Measurements from ENCODE around the gene LEPR. TPM values are rescaled to one million over a fixed set of nuclear protein-coding genes. Genes with fewer than 3 reads are reported as not detected.

Gene LEPR
- total RNA-seq (2014; rRNA removed; shearing (Covaris generic)) (10.6 and 11.0 TPM in 2 replicates), polyA plus RNA-seq (2016; fragmentation: Nextera tagmentation; extraction: Ambion mirVana) (8.7 TPM in 2 replicates)

- 0 out of 2 replicates have a peak, but pooled peaks cover 3% of the 10 kb centered on the region for H3K36me3 ChIP-seq (ENCODE audit: low read depth)
- H3K79me2 ChIP-seq (ENCODE audit: insufficient read depth), result peaks cover 34% of the 10 kb centered on the region
- H3K27me3 ChIP-seq (replicated peaks; ENCODE audit: insufficient read depth), result no peaks in the 10 kb centered on the region
- H2AFZ ChIP-seq, result peak within 1 kb of the TSS; percentile 99
- H3F3A ChIP-seq (ENCODE audit: insufficient read depth), result peaks cover 61% of the 10 kb centered on the region
- peak within 1 kb of the TSS; percentile 89 for H3K4me3 ChIP-seq
- H3K9ac ChIP-seq, result peak within 1 kb of the TSS; percentile 91
- peak within 1 kb of the TSS; percentile 87 for H3K27ac ChIP-seq
- H3K4me2 ChIP-seq (ENCODE audit: unreplicated experiment), result peak within 1 kb of the TSS; percentile 92
- in situ Hi-C loops (cut with MboI), result no loop called here
- H4K20me1 ChIP-seq (ENCODE audit: insufficient read depth), result no peaks in the 10 kb centered on the region
- peak; percentile 65 for DNase-seq
- WGBS, 2 experiments (ENCODE audit: low coverage in 1 of 2, low lambda C conversion rate in 2 of 2, missing lambda C conversion rate in 2 of 2), result 1 to 3% methylated on average over 39 to 58 of the region's 60 CpGs
- no peaks in the 10 kb centered on the region for H3K9me3 ChIP-seq (ENCODE audit: low read depth)
- H3K4me1 ChIP-seq (ENCODE audit: insufficient read depth), result peaks cover 41% of the 10 kb centered on the region
- TF ChIP-seq EZH2 (IDR thresholded peaks at IDR 0.05; ENCODE audit: insufficient read depth, poor library complexity, severe bottlenecking) (no peak), EZH2phosphoT487 (IDR thresholded peaks at IDR 0.05; ENCODE audit: insufficient read depth, low read depth) (no peak)
- no peaks in the 10 kb centered on the region for H3K9me2 ChIP-seq (ENCODE audit: insufficient read depth)
Measured at GRCh38 chr1:65420590-65421350, at the start of gene LEPR, which contains the start of gene LEPROT. Gene LEPR (plus strand): TSS chr1:65420668. CDS start chr1:65565566, 144,898 bp downstream. Gene LEPROT (plus strand): TSS chr1:65420668. CDS start chr1:65420725, 57 bp downstream.

DNA sequence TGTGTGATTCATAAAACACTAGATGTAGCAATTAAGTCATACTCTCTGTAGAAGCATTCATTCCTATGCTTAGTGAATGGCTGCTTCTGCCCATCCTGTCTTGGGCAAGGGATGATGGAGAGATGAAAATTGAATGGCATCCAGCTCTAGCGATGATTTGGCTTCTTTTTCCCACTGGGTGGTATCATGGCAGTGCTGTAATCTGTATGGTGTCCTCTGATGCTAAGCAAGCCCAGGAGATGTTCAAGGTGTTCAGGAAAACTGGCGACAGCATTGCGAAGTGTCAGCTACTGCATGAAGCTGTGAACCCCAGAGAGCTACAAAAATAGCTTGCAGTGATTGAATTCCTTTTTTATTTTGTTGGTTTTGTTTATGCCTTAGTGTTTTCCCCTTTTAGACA, 48.9 kb upstream of the LEPR start:
- Histone ChIP-seq H3K4me3 (no peak overlapping the region), H3K4me2 (ENCODE audit: unreplicated experiment) (no peak overlapping the region), H2AFZ (no peak overlapping the region), H3K9ac (no peak overlapping the region), H3F3A (ENCODE audit: insufficient read depth) (no peaks in the 10 kb centered on the region), H3K27me3 (replicated peaks; ENCODE audit: insufficient read depth) (no peaks in the 10 kb centered on the region), H3K27ac (no peak overlapping the region), H3K36me3 (ENCODE audit: low read depth) (no peaks in the 10 kb centered on the region), H3K4me1 (ENCODE audit: insufficient read depth) (peaks cover 8% of the 10 kb centered on the region; the same call in 1 of the 2 replicates), H3K79me2 (ENCODE audit: insufficient read depth) (no peaks in the 10 kb centered on the region), H3K9me2 (ENCODE audit: insufficient read depth) (no peaks in the 10 kb centered on the region), H4K20me1 (ENCODE audit: insufficient read depth) (no peaks in the 10 kb centered on the region), H3K9me3 (ENCODE audit: low read depth) (no peaks in the 10 kb centered on the region)
- in situ Hi-C loops (cut with MboI), result no loop called here
- WGBS, 2 experiments (ENCODE audit: low coverage in 1 of 2, low lambda C conversion rate in 2 of 2, missing lambda C conversion rate in 2 of 2), result 61 to 67% methylated on average over 3 of the region's 3 CpGs
- no peak for DNase-seq
- TF ChIP-seq EZH2phosphoT487 (IDR thresholded peaks at IDR 0.05; ENCODE audit: insufficient read depth, low read depth) (no peak), EZH2 (IDR thresholded peaks at IDR 0.05; ENCODE audit: insufficient read depth, poor library complexity, severe bottlenecking) (no peak)

DNA sequence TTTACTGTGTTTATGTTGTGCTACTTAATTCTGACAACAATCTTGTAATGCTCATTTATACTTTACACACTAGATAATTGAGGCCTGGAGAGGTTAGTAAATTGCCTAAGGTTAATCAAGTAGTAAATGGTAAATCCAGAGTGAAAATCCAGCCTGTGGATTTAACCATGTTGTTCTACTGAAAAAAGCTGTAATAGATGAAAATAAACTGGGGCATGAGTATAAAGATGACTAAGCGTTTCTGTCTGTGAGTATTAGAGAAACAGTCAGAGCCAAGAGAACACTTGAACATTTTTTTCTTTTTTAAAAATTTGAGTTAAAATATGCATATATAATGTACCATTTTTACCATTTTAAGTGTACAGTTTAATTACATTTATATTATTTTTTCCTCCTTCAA, 47.9 kb upstream of the LEPR start:
- H3K9me2 ChIP-seq (ENCODE audit: insufficient read depth), result no peaks in the 10 kb centered on the region
- TF ChIP-seq EZH2phosphoT487 (IDR thresholded peaks at IDR 0.05; ENCODE audit: insufficient read depth, low read depth), result no peak
- no peak for TF ChIP-seq EZH2 (IDR thresholded peaks at IDR 0.05; ENCODE audit: insufficient read depth, poor library complexity, severe bottlenecking)
- 0 to 5% methylated on average over 1 of the region's 1 CpG for WGBS, 2 experiments (ENCODE audit: low coverage in 1 of 2, low lambda C conversion rate in 2 of 2, missing lambda C conversion rate in 2 of 2)
- H3K27me3 ChIP-seq (replicated peaks; ENCODE audit: insufficient read depth), result no peaks in the 10 kb centered on the region
- H3K4me2 ChIP-seq (ENCODE audit: unreplicated experiment), result no peak overlapping the region
- H3K9ac ChIP-seq, result no peak overlapping the region
- H3K4me1 ChIP-seq (ENCODE audit: insufficient read depth), result peaks cover 8% of the 10 kb centered on the region; the same call in 1 of the 2 replicates
- H2AFZ ChIP-seq, result no peak overlapping the region
- H4K20me1 ChIP-seq (ENCODE audit: insufficient read depth), result no peaks in the 10 kb centered on the region
- no peak overlapping the region for H3K27ac ChIP-seq
- H3K4me3 ChIP-seq, result no peak overlapping the region
- in situ Hi-C loops (cut with MboI), result no loop called here
- no peaks in the 10 kb centered on the region for H3K36me3 ChIP-seq (ENCODE audit: low read depth)
- peak; percentile 63 for DNase-seq
- no peaks in the 10 kb centered on the region for H3F3A ChIP-seq (ENCODE audit: insufficient read depth)
- H3K79me2 ChIP-seq (ENCODE audit: insufficient read depth), result no peaks in the 10 kb centered on the region
- no peaks in the 10 kb centered on the region for H3K9me3 ChIP-seq (ENCODE audit: low read depth)

DNA sequence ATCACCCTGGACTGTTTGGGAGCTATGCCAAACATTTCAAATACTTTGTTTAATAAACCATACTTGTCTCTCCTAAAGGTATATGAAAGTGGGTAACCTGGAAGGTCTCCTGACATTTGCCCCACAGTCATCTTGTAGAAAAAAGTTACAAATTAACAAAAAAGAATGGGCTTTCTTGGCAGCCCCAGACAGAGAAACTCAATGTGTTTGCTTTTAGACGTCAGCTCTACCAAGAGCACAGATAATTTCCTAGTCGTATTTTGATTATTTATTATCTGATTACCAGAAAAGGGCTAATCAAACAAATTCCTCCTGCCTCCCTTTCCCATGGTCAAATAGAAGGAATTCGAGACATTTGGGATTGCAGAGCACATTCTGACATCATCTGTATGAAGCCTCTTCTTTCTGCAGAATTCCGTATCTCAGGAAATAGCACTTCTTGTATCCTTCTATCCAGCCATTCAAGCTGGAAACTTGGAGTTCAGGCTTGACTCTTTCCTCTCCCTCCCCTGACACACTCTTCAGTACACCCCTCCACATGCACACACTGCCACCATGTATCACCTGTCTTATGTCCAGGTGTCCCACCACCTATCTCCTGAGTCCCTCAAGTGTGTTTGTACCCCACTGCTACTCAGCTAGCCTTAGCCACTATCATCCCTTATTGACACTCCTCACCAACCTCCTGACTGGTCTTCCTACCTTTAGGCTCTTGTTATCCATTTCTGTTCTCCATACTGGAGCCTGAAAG, 42.8 kb upstream of the LEPR start:
- Histone ChIP-seq H3K27ac (no peak overlapping the region), H3K27me3 (replicated peaks; ENCODE audit: insufficient read depth) (no peaks in the 10 kb centered on the region), H3K36me3 (ENCODE audit: low read depth) (peaks cover 5% of the 10 kb centered on the region; the same call in 1 of the 2 replicates), H3K4me1 (ENCODE audit: insufficient read depth) (0 out of 2 replicates have a peak, but pooled peaks cover 3% of the 10 kb centered on the region), H3K9me2 (ENCODE audit: insufficient read depth) (no peaks in the 10 kb centered on the region), H2AFZ (no peak overlapping the region), H4K20me1 (ENCODE audit: insufficient read depth) (no peaks in the 10 kb centered on the region), H3K79me2 (ENCODE audit: insufficient read depth) (no peaks in the 10 kb centered on the region), H3F3A (ENCODE audit: insufficient read depth) (no peaks in the 10 kb centered on the region), H3K9ac (no peak overlapping the region), H3K4me3 (no peak overlapping the region), H3K4me2 (ENCODE audit: unreplicated experiment) (no peak overlapping the region), H3K9me3 (ENCODE audit: low read depth) (no peaks in the 10 kb centered on the region)
- 76 to 85% methylated on average over 4 of the region's 4 CpGs for WGBS, 2 experiments (ENCODE audit: low coverage in 1 of 2, low lambda C conversion rate in 2 of 2, missing lambda C conversion rate in 2 of 2)
- in situ Hi-C loops (cut with MboI), result no loop called here
- no peak for DNase-seq
- TF ChIP-seq EZH2 (IDR thresholded peaks at IDR 0.05; ENCODE audit: insufficient read depth, poor library complexity, severe bottlenecking), result no peak
- no peak for TF ChIP-seq EZH2phosphoT487 (IDR thresholded peaks at IDR 0.05; ENCODE audit: insufficient read depth, low read depth)
